HEK293 (cell line): ENCODE data around the gene MOK.

Experiments used
- CTCF ChIA-PET: fragments of 350-600 bp; formaldehyde crosslinking; extraction: SDS; loops from one replicate; lab custom pipeline; 2021; ENCODE audit warnings: antibody characterized with exemption; lab: Yijun Ruan, JAX
- POLR2A ChIA-PET: fragments of 300-600 bp; formaldehyde crosslinking; extraction: SDS; loops from one replicate; lab custom pipeline; 2020; ENCODE audit warnings: antibody characterized with exemption, inconsistent platforms; lab: Yijun Ruan, JAX
- H3K27ac ChIP-seq: fragments of 200-500 bp; sonication (Bioruptor generic); 2 replicates; pipeline ENCODE4 v1.5.1; 2014; ENCODE audit warnings: low read depth, low read length, control low read depth, inconsistent platforms; ENCODE audit errors: extremely low read depth
- H3K36me3 ChIP-seq, 2 experiments: fragments of 200-500 bp in 1 of 2; sonication (Bioruptor generic) in 1 of 2; 1 replicate in 1 of 2; 2 replicates in 1 of 2; pipeline ENCODE4 v1.5.1; 2014 to 2017; ENCODE audit warnings: inconsistent platforms in 2 of 2, low read length in 2 of 2; ENCODE audit not compliant: control insufficient read depth in 2 of 2, insufficient read depth in 1 of 2
- H3K4me1 ChIP-seq: fragments of 200-500 bp; sonication (Bioruptor generic); 2 replicates; pipeline ENCODE4 v1.5.1; 2014; ENCODE audit warnings: mild to moderate bottlenecking, low read length, inconsistent platforms; ENCODE audit not compliant: control insufficient read depth, insufficient read depth
- H3K4me3 ChIP-seq: 2 replicates; pipeline ENCODE4 v1.5.1; 2011; ENCODE audit warnings: low read depth, mild to moderate bottlenecking, control low read depth, low read length, moderate library complexity
- H3K9me3 ChIP-seq: fragments of 200-500 bp; sonication (Bioruptor generic); 2 replicates; pipeline ENCODE4 v1.5.1; 2014; ENCODE audit warnings: low read depth, low read length, inconsistent platforms; ENCODE audit not compliant: control insufficient read depth, insufficient read depth
- BCL6B ChIP-seq: fragments of 450-650 bp; formaldehyde crosslinking; IDR thresholded peaks from 2 replicates; pipeline ENCODE4 v1.5.1; 2017; ENCODE audit warnings: missing biosample characterization, missing genetic modification characterization
- EGR2 ChIP-seq: fragments of 450-650 bp; formaldehyde crosslinking; IDR thresholded peaks from 2 replicates; pipeline ENCODE4 v1.5.1; 2016; ENCODE audit warnings: low read depth, missing biosample characterization, missing genetic modification characterization
- IKZF3 ChIP-seq: fragments of 450-650 bp; IDR thresholded peaks from 2 replicates; pipeline ENCODE4 v1.5.0; 2018; ENCODE audit warnings: missing biosample characterization, mild to moderate bottlenecking, missing genetic modification characterization, moderate library complexity
- MYNN ChIP-seq: fragments of 450-650 bp; formaldehyde crosslinking; IDR thresholded peaks from 2 replicates; pipeline ENCODE4 v1.5.1; 2016; ENCODE audit warnings: missing biosample characterization, missing genetic modification characterization, borderline replicate concordance
- PRDM6 ChIP-seq: fragments of 450-650 bp; formaldehyde crosslinking; IDR thresholded peaks from 2 replicates; pipeline ENCODE4 v1.5.1; 2017; ENCODE audit warnings: missing biosample characterization, missing genetic modification characterization
- REST ChIP-seq: fragments of 450-650 bp; formaldehyde crosslinking; IDR thresholded peaks from 2 replicates; pipeline ENCODE4 v1.5.1; 2016; ENCODE audit warnings: missing biosample characterization, missing genetic modification characterization
- SP2 ChIP-seq: fragments of 450-650 bp; formaldehyde crosslinking; IDR thresholded peaks from 2 replicates; pipeline ENCODE4 v1.5.1; 2016; ENCODE audit warnings: missing biosample characterization, missing genetic modification characterization
- SP3 ChIP-seq: fragments of 450-650 bp; formaldehyde crosslinking; IDR thresholded peaks from 2 replicates; pipeline ENCODE4 v1.5.1; 2016; ENCODE audit warnings: missing biosample characterization, missing genetic modification characterization
- WT1 ChIP-seq: fragments of 450-650 bp; formaldehyde crosslinking; IDR thresholded peaks from 2 replicates; pipeline ENCODE4 v1.5.1; 2016; ENCODE audit warnings: missing biosample characterization, missing genetic modification characterization
- ZBTB1 ChIP-seq: fragments of 450-650 bp; formaldehyde crosslinking; IDR thresholded peaks from 2 replicates; pipeline ENCODE4 v1.5.1; 2016; ENCODE audit warnings: missing biosample characterization, missing genetic modification characterization
- ZBTB17 ChIP-seq: fragments of 450-650 bp; formaldehyde crosslinking; IDR thresholded peaks from 2 replicates; pipeline ENCODE4 v1.5.1; 2016; ENCODE audit warnings: missing biosample characterization, missing genetic modification characterization
- ZBTB26 ChIP-seq: fragments of 450-650 bp; formaldehyde crosslinking; optimal IDR thresholded peaks from 2 replicates; pipeline ENCODE3; 2016; ENCODE audit warnings: missing biosample characterization, mild to moderate bottlenecking, missing genetic modification characterization
- ZNF157 ChIP-seq: fragments of 450-650 bp; formaldehyde crosslinking; IDR thresholded peaks from 2 replicates; pipeline ENCODE4 v1.5.1; 2016; ENCODE audit warnings: missing biosample characterization, missing genetic modification characterization
- ZNF221 ChIP-seq: fragments of 450-650 bp; formaldehyde crosslinking; IDR thresholded peaks from 2 replicates; pipeline ENCODE4 v1.5.1; 2017; ENCODE audit warnings: missing biosample characterization, missing genetic modification characterization, borderline replicate concordance
- ZNF302 ChIP-seq: fragments of 450-650 bp; formaldehyde crosslinking; IDR thresholded peaks from 2 replicates; pipeline ENCODE4 v1.5.1; 2016; ENCODE audit warnings: missing biosample characterization, missing genetic modification characterization, low read depth
- ZNF350 ChIP-seq: fragments of 450-650 bp; formaldehyde crosslinking; IDR thresholded peaks from 2 replicates; pipeline ENCODE4 v1.5.0; 2017; ENCODE audit warnings: missing biosample characterization, mild to moderate bottlenecking, missing genetic modification characterization
- ZNF416 ChIP-seq: fragments of 450-650 bp; formaldehyde crosslinking; IDR thresholded peaks from 2 replicates; pipeline ENCODE4 v1.5.1; 2016; ENCODE audit warnings: missing biosample characterization, missing genetic modification characterization
- ZNF510 ChIP-seq: fragments of 450-650 bp; formaldehyde crosslinking; IDR thresholded peaks from 2 replicates; pipeline ENCODE4 v1.5.1; 2018; ENCODE audit warnings: mild to moderate bottlenecking, missing genetic modification characterization, missing biosample characterization; ENCODE audit not compliant: insufficient replicate concordance
- ZNF585B ChIP-seq: fragments of 450-650 bp; formaldehyde crosslinking; IDR thresholded peaks from 2 replicates; pipeline ENCODE4 v1.5.1; 2016; ENCODE audit warnings: missing biosample characterization, missing genetic modification characterization
- ZNF629 ChIP-seq: fragments of 450-650 bp; formaldehyde crosslinking; IDR thresholded peaks from 2 replicates; pipeline ENCODE4 v1.5.1; 2017; ENCODE audit warnings: missing biosample characterization, missing genetic modification characterization
- ZNF776 ChIP-seq: fragments of 450-650 bp; formaldehyde crosslinking; IDR thresholded peaks from 2 replicates; pipeline ENCODE4 v1.5.0; 2017; ENCODE audit warnings: missing biosample characterization, missing genetic modification characterization, borderline replicate concordance

The MOK gene

GRCh38 chr14:102181187-102181586 lies 123.8 kb downstream of the MOK start:
- POLR2A ChIA-PET, result interaction anchor here (1.4 kb wide), 1 partner anchor 10 kb away, joined by 4 read pairs; no protein-coding TSS in a partner anchor
- no peak overlapping the region for H3K27ac ChIP-seq

More at GRCh38 chr14:102181187-102181586, 123.8 kb downstream of the MOK start:
- CTCF ChIA-PET, result interaction anchor here (0.6 to 2.2 kb wide), 3 partner anchors 20 to 85 kb away, joined by 4 to 12 read pairs (median 4); no protein-coding TSS in a partner anchor
- H3K4me1 ChIP-seq, result peaks cover 36% of the 10 kb centered on the region
- H3K9me3 ChIP-seq, result no peaks in the 10 kb centered on the region
- TF ChIP-seq ZNF510 (no peak), ZNF585B (no peak), REST (no peak), ZNF157 (no peak), ZNF350 (no peak), ZNF416 (tag by site-specific recombination) (no peak), ZBTB1 (no peak), MYNN (tag by site-specific recombination) (no peak), ZBTB26 (tag by site-specific recombination) (no peak), ZNF629 (tag by site-specific recombination) (peak; percentile 14; the same call in 1 of the 2 replicates), EGR2 (tag by site-specific recombination) (no peak), SP2 (tag by site-specific recombination) (no peak), ZNF221 (no peak), ZNF776 (tag by site-specific recombination) (no peak), ZNF302 (tag by site-specific recombination) (no peak), BCL6B (tag by site-specific recombination) (no peak), SP3 (tag by site-specific recombination) (no peak), IKZF3 (tag by site-specific recombination) (no peak), WT1 (tag by site-specific recombination) (no peak), ZBTB17 (tag by site-specific recombination) (peak; percentile 99), PRDM6 (tag by site-specific recombination) (0 out of 2 replicates have a peak, but pooled peaks have one; percentile 28)
- TF ChIP-seq, all 188 proteins: peak for 3
- Histone ChIP-seq H3K4me3 (no peak overlapping the region), H3K36me3 (no peaks in the 10 kb centered on the region)
